Activated CD4-positive, alpha-beta T cell treated with anti-CD3 and anti-CD28 coated beads, Interleukin-10, Interleukin-2, amounts not matched to agents 100 ng/mL and 50 ng/mL, durations not matched to agents 16 hours and 8 hours (primary cell): Measurements from ENCODE around the gene NCOA1.
"Not testable (repeated sequence)": the region's sequence is repeated elsewhere in the genome, so short reads cannot be mapped to it uniquely, and the experiment has no call there.

Source experiments
- DNase-seq: peaks from one replicate; pipeline ENCODE4 v3.0.0-alpha.2; 2020

The NCOA1 gene

GRCh38 chr2:24477229-24477628 lies 13.8 kb upstream of the NCOA1 start:
- no peak for DNase-seq

GRCh38 chr2:24478243-24478642 lies 12.8 kb upstream of the NCOA1 start:
- no peak for DNase-seq

- DNase-seq: no peak
Observed at GRCh38 chr2:24480245-24480644, 10.8 kb upstream of the NCOA1 start.

- DNase-seq: no peak
Observed at GRCh38 chr2:24482251-24482971, 8.6 kb upstream of the NCOA1 start.

- DNase-seq: no peak
Observed at GRCh38 chr2:24482972-24483300, 8.1 kb upstream of the NCOA1 start.

GRCh38 chr2:24484677-24485076 lies 6.4 kb upstream of the NCOA1 start:
- DNase-seq: not testable (repeated sequence)

- no peak for DNase-seq
Observed at GRCh38 chr2:24485197-24485596, 5.9 kb upstream of the NCOA1 start.

GRCh38 chr2:24486636-24487205 lies 4.3 kb upstream of the NCOA1 start:
- DNase-seq: no peak

GRCh38 chr2:24489465-24490180 lies 1.4 kb upstream of the NCOA1 start:
- no peak for DNase-seq

GRCh38 chr2:24490181-24490689 lies 819 bp upstream of the NCOA1 start:
- DNase-seq: no peak

GRCh38 chr2:24491542-24492420 lies 727 bp downstream of the NCOA1 start:
- DNase-seq: peak; percentile 59

GRCh38 chr2:24492421-24493279 lies 1.6 kb downstream of the NCOA1 start:
- no peak for DNase-seq

GRCh38 chr2:24493713-24494112 lies 2.7 kb downstream of the NCOA1 start:
- no peak for DNase-seq

- no peak for DNase-seq
Observed at GRCh38 chr2:24494410-24494809, 3.4 kb downstream of the NCOA1 start.

- no peak for DNase-seq
Observed at GRCh38 chr2:24495451-24495850, 4.4 kb downstream of the NCOA1 start.

- DNase-seq: no peak
Observed at GRCh38 chr2:24496959-24497358, 5.9 kb downstream of the NCOA1 start.

GRCh38 chr2:24497685-24498084 lies 6.6 kb downstream of the NCOA1 start:
- no peak for DNase-seq

- no peak for DNase-seq
Observed at GRCh38 chr2:24498121-24498520, 7.1 kb downstream of the NCOA1 start.

GRCh38 chr2:24501813-24502212 lies 10.8 kb downstream of the NCOA1 start:
- no peak for DNase-seq

GRCh38 chr2:24505534-24506275 lies 14.7 kb downstream of the NCOA1 start:
- no peak for DNase-seq

GRCh38 chr2:24507549-24507948 lies 16.5 kb downstream of the NCOA1 start:
- no peak for DNase-seq
